T-helper 1 cell (primary cell): ENCODE results near the gene NPSR1.

ENCODE experiments used
- DNase-seq, 5 donors: peaks; one replicate each; pipeline ENCODE4 v3.0.0-alpha.2; 2012 to 2020

Gene NPSR1

GRCh38 chr7:34723866-34724490 lies 66.0 kb downstream of the NPSR1 start:
- no peak for DNase-seq

GRCh38 chr7:34726221-34726620 lies 68.2 kb downstream of the NPSR1 start:
- no peak for DNase-seq

- DNase-seq, result no peak
Measured at GRCh38 chr7:34727464-34727995, 69.5 kb downstream of the NPSR1 start.

- no peak for DNase-seq
Measured at GRCh38 chr7:34728156-34728555, 70.1 kb downstream of the NPSR1 start.

GRCh38 chr7:34734771-34735170 lies 76.8 kb downstream of the NPSR1 start:
- DNase-seq, result no peak

GRCh38 chr7:34735526-34735925 lies 77.5 kb downstream of the NPSR1 start:
- DNase-seq, result no peak

- no peak for DNase-seq
Measured at GRCh38 chr7:34739651-34740300, 81.8 kb downstream of the NPSR1 start.

GRCh38 chr7:34740840-34741239 lies 82.8 kb downstream of the NPSR1 start:
- no peak for DNase-seq

GRCh38 chr7:34747176-34747781 lies 89.3 kb downstream of the NPSR1 start:
- DNase-seq, result no peak

- no peak for DNase-seq
Measured at GRCh38 chr7:34747867-34748727, 90.1 kb downstream of the NPSR1 start.

- no peak for DNase-seq
Measured at GRCh38 chr7:34748728-34749089, 90.7 kb downstream of the NPSR1 start.

- DNase-seq, result no peak
Measured at GRCh38 chr7:34749446-34749845, 91.4 kb downstream of the NPSR1 start.

GRCh38 chr7:34750209-34750608 lies 92.2 kb downstream of the NPSR1 start:
- DNase-seq, result no peak

- no peak for DNase-seq
Measured at GRCh38 chr7:34750636-34751035, 92.6 kb downstream of the NPSR1 start.

- no peak for DNase-seq
Measured at GRCh38 chr7:34751725-34752643, 94.0 kb downstream of the NPSR1 start.

- DNase-seq, result no peak
Measured at GRCh38 chr7:34752929-34753328, 94.9 kb downstream of the NPSR1 start.

- no peak for DNase-seq
Measured at GRCh38 chr7:34755008-34755407, 97.0 kb downstream of the NPSR1 start.

- no peak for DNase-seq
Measured at GRCh38 chr7:34756025-34756437, 98.0 kb downstream of the NPSR1 start.

GRCh38 chr7:34756691-34757090 lies 98.7 kb downstream of the NPSR1 start:
- DNase-seq, result no peak

- DNase-seq, result no peak
Measured at GRCh38 chr7:34757570-34758110, 99.6 kb downstream of the NPSR1 start.

GRCh38 chr7:34758111-34758601 lies 100.1 kb downstream of the NPSR1 start:
- DNase-seq, result no peak
